ENCODE results near the gene IL3RA.

- TF ChIP-seq, protein P1, sequence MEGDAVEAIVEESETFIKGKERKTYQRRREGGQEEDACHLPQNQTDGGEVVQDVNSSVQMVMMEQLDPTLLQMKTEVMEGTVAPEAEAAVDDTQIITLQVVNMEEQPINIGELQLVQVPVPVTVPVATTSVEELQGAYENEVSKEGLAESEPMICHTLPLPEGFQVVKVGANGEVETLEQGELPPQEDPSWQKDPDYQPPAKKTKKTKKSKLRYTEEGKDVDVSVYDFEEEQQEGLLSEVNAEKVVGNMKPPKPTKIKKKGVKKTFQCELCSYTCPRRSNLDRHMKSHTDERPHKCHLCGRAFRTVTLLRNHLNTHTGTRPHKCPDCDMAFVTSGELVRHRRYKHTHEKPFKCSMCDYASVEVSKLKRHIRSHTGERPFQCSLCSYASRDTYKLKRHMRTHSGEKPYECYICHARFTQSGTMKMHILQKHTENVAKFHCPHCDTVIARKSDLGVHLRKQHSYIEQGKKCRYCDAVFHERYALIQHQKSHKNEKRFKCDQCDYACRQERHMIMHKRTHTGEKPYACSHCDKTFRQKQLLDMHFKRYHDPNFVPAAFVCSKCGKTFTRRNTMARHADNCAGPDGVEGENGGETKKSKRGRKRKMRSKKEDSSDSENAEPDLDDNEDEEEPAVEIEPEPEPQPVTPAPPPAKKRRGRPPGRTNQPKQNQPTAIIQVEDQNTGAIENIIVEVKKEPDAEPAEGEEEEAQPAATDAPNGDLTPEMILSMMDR (IDR thresholded peaks at IDR 0.05): no peak
- TF ChIP-seq POLR2A (IDR thresholded peaks at IDR 0.05): no peak
These were observed 85.5 kb downstream of the IL3RA start for GRCh38 chrX:1422135-1422465.
